ENCODE measurements around the gene SFXN3.

The SFXN3 gene

DNA sequence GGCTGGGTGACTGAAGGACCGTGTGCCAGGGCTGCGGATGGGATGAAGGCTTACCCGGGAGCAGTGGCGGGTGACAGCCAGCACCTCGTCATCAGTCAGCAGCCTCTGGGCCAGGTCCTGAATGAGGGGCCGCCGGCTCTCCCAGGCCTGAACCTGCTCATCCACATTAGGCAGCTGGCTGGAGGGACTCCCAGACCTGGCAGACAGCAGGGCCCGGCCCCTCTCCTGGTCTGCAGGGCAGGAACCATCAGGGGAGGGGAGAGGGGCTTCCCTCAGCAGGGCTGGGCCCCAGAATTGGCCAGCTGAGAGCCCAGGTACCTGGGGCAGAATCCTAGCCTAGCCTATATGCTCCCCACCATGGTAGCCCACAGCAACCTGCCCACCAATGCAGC is 15.5 kb upstream of the SFXN3 start:
- DNase-seq, result no peak
- TF ChIP-seq POLR2A (IDR thresholded peaks at IDR 0.05; ENCODE audit: low read length), result no peak
- TF ChIP-seq GATA1 (IDR thresholded peaks at IDR 0.05; ENCODE audit: low read depth, low read length), result no peak

DNA sequence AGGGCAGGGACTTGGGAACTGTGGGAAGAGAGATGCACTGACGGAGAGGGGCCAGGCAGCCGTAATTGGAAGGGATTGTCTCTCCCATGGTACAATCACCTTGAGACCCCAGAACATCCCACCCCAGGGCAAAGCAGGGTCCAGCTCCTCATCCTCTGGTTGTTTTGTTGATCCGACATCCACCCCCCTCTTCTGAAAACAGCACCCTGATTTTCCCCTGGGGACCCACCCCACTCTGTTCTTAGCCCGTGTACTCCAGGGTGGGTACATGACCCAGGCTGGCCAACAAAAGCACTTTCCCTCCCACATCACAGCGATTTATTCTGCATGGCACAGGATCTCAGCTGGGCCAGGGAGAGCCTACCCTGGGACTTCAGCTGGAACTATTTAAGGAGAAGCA is 14.2 kb upstream of the SFXN3 start:
- DNase-seq, result no peak
- TF ChIP-seq GATA1 (IDR thresholded peaks at IDR 0.05; ENCODE audit: low read depth, low read length) (no peak), POLR2A (IDR thresholded peaks at IDR 0.05; ENCODE audit: low read length) (no peak)

DNA sequence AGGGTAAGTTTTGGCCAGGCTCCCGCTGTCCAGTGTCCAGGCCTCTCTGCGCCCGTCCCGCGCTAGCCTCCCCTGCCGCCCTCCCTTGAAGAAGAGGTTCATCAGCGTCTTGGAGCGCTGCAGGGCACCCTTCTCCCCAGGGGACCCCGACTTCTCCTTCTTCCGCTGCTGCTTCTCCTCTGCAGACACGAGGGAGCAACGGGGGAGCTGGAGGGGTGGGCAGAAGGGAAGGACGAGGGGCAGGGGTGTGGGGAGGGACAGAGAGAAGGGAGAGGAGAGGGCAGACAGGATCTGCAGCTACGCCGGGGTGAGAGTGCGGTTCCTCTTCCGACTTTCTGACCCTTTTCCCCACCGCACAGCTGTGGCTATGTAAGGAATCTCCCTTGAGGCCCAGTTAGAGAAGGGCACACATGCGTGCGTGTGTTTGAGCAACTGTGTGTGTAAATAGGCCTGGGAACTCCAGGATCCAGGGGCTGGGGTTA is 12.9 kb upstream of the SFXN3 start:
- TF ChIP-seq POLR2A (IDR thresholded peaks at IDR 0.05; ENCODE audit: low read length) (no peak), GATA1 (IDR thresholded peaks at IDR 0.05; ENCODE audit: low read depth, low read length) (no peak)
- DNase-seq, result no peak

DNA sequence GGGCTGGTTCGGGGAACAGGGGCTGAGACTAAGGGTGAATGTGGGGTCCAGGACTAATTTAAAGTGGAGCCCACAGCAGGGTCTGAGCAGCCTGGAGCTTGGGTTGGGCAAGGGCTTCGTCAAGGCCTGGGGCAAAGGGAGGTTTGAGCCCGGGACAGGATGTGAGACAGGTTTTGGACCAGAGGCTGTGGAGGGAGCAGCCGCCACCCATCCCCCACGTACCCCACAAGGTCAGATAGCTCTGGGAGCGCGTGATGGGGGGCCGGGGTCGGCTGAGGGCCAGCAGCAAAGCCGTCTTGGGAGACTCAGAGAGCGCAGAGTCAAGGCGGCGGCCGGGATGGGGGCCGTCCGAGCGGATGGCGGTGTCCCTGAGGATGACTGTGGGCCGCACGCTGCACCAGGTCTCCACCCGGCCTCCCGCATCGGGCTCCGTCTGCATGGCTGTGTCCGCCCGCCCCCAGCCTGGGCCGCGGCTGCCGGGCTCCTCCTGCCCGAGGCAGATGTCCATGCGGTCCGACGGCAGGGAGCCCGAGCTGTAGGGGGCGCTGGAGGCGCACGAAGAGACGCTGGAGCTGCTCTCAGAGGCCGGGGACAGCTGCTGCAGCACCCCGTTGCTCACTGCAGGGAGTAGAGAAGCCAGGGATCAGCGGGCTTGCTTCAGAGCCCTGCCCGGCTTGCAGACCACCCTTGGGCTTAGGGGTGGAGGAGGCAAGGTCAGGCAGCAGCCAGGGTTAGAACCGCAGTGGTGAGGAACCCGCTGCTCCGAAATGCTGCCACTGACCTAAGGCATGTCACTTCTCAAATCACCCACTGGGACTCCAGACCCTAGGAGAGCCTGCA is 12.2 kb upstream of the SFXN3 start:
- TF ChIP-seq GATA1 (IDR thresholded peaks at IDR 0.05; ENCODE audit: low read depth, low read length) (no peak), POLR2A (IDR thresholded peaks at IDR 0.05; ENCODE audit: low read length) (no peak)
- peak; percentile 77 to 79 for DNase-seq

DNA sequence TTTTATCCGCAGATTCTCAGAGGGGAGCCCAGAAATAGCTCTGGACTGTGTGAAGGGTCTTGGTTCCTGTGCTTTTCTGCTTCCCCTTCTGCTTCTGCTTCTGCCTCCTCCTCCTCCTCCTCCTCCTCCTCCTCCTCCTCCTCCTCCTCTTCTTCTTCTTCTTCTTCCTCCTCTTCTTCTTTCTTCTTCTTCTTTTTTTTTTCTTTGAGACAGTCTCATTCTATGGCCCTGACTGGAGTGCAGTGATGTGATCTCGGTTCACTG is 11.7 kb upstream of the SFXN3 start:
- no peak for TF ChIP-seq POLR2A (IDR thresholded peaks at IDR 0.05; ENCODE audit: low read length)
- TF ChIP-seq GATA1 (IDR thresholded peaks at IDR 0.05; ENCODE audit: low read depth, low read length), result no peak
- no peak for DNase-seq

DNA sequence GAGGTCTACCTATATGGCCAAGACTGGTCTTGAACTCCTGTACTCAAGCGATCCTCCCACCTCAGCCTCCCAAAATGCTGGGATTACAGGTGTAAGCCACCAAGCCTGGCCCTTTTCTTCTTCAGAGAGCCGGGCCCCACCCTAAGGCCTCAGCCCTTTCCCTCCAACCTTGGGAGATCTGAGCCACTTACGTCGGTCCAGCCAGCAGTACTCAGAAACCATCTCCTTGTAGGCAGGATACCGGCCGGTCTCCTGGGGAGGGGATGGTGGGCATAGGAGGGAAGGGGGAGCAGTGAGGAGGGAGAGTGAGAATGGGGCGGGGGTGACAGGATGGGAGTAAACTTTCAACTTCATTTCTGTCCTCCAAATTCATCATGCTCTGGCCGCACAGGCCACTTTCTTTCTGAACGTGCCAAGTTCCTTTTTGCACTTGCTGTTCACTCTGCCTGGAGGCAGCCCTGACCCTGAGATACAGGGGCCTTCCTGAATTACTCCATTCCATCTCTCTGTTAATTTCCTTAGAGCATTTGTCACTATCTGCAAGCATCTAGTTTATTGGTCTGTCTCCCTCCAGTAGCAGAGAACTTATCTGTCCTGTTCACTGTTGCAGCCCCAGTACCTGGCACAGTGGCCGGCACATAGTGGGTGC is 10.5 kb upstream of the SFXN3 start:
- DNase-seq, result no peak
- no peak for TF ChIP-seq POLR2A (IDR thresholded peaks at IDR 0.05; ENCODE audit: low read length)

DNA sequence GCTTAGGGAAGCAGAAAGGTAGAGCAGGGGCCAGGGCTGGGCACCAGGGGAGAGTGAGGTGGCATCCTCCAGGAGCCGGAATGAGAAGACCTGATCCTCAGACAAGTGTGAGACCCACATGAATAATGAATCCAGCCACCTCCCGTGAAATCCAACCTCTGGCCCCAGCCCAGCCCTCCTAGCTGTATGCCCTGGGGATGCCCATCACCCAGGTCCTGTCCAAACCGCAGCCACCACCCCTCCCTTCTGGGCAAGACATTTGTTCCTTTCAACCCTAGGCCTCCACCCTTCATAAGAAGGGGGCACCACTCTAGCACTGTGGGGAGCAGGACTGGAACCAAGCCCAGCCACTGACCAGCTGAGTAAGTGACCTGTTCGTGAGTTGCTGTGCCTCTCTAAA is 9.8 kb upstream of the SFXN3 start:
- no peak for DNase-seq
- TF ChIP-seq GATA1 (IDR thresholded peaks at IDR 0.05; ENCODE audit: low read depth, low read length) (no peak), POLR2A (IDR thresholded peaks at IDR 0.05; ENCODE audit: low read length) (no peak)

DNA sequence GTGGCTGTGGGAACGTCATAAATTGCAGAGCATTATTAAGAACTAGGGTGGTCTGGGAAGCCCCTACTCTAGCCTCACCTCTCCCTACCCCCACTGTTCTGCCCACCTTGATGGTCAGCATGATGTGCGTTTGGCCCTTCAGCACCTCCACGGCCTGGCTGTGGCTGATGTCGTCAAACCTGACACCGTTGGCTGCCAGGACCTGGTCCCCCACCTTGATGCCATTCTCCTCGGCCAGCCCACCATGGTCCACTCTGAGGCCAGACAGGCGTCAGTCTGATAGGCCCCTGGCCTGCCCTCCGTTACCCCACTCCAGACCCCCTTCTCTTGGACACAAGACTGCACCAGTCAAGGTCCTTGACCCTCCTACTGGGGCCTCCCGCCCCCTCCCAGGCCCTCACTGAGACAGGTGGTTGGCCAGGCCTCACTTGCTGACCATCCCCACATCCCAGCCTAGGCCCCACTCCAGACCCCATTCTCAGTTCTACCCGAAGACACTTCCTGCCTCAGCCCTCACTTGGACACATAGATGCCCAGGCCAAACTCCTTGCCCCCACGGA is 9.3 kb upstream of the SFXN3 start:
- no peak for TF ChIP-seq GATA1 (IDR thresholded peaks at IDR 0.05; ENCODE audit: low read depth, low read length)
- no peak for TF ChIP-seq POLR2A (IDR thresholded peaks at IDR 0.05; ENCODE audit: low read length)
- no peak for DNase-seq

DNA sequence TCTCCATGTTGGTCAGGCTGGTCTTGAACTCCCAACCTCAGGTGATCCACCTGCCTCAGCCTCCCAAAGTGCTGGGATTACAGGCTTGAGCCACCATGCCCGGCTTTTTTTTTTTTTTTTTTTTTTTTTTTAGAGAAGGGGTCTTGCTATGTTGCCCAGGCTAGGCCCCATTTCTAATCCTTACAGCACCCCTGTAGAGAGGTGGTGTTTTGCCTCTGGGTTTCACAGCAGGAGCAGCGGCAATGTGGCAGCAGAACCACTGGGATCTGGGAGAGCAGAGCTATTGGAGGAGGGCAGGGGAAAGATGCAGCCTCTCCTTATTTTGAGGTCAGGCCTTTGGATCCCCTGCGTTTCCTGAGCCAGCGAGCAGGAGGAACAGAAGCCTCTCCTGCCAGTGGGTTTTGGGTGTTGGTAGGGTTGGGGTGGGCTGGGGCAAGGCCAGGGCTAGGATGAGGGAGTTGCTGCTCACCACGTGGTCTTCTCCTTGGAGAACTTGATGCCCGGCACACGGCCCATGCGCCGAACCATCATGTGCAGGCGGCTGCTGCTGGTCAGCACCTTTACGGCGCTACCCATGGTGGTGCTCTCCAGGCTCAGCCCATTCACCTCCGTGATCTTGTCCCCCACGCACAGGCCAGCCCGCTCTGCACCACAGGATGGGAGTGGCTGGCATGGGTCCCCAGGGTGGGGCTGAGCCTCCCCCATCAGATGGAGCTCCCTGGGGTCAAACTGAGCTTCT is 7.9 kb upstream of the SFXN3 start:
- DNase-seq, result no peak
- TF ChIP-seq GATA1 (IDR thresholded peaks at IDR 0.05; ENCODE audit: low read depth, low read length) (no peak), POLR2A (IDR thresholded peaks at IDR 0.05; ENCODE audit: low read length) (no peak)

DNA sequence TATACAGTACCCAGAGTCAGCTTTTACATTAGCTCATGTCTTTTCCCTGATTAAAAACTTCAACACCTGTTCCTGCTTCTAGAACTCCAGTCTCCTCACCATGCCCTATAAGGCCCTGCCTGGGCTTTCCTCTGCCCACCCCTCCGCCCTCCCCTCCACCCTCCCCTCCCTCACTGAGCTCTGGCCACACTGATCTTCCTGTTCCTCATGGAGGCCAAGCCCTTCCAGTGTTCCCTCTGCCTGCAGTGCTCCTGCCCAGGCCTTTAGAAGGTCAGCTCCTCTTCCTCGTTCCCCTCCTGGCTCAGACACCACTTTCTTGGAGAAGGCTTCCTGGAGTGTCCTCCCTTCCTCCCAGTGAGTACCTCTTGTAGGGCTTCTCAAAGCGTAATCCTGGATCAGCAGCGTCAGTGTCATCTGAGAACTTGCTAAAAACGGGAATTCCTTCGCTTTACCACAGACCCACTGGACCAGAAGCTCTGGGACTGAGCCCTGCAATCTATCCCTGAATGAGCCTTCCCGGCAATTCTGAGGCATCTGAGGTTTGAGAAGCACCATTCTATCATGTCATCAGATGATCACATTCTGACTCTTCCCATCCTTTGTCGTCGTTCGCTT is 3.8 kb upstream of the SFXN3 start:
- no peak for DNase-seq
- TF ChIP-seq POLR2A (IDR thresholded peaks at IDR 0.05; ENCODE audit: low read length) (no peak), GATA1 (IDR thresholded peaks at IDR 0.05; ENCODE audit: low read depth, low read length) (no peak)

DNA sequence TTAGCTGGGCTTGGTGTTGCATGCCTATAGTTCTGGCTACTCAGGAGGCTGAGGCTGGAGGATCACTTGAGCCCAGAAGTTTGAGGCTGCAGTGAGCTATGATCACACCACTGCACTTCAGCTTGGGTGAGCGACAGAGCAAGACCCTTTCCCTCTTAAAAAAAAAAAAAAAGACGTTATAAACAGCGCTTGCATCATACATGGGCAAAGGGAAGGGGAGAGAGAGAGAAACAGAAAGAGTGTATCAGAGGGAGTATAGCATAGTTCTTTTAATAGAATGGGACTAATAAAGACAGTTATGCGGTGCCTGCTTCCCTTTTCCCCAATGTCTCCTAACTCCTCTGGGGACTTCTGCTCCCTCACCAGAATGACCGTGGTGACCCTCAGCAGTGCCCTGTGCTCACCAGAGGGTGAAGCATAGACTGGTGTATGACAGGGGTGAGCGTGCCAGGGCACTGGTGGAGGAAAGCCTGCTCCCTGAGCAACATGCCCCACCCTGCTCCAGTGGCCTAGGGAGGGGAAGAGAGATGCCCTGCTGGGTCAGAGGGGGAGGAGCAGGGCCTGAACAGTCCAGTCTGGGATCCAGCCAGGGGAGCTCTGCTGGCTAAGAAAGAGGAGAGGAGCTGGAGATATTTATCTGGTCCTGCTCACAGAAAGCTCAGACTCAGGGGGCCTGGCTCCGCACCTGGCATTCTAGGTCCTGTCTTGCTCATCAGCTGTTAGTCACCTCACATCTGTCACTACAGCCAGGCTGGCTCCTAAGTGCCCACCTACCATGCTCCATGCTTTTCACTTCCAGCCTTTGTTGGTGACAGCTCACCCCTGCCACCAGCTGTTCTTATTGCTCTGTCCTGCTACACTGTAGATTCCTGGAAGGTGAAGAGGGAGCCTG is 2.3 kb upstream of the SFXN3 start:
- no peak for DNase-seq

DNA sequence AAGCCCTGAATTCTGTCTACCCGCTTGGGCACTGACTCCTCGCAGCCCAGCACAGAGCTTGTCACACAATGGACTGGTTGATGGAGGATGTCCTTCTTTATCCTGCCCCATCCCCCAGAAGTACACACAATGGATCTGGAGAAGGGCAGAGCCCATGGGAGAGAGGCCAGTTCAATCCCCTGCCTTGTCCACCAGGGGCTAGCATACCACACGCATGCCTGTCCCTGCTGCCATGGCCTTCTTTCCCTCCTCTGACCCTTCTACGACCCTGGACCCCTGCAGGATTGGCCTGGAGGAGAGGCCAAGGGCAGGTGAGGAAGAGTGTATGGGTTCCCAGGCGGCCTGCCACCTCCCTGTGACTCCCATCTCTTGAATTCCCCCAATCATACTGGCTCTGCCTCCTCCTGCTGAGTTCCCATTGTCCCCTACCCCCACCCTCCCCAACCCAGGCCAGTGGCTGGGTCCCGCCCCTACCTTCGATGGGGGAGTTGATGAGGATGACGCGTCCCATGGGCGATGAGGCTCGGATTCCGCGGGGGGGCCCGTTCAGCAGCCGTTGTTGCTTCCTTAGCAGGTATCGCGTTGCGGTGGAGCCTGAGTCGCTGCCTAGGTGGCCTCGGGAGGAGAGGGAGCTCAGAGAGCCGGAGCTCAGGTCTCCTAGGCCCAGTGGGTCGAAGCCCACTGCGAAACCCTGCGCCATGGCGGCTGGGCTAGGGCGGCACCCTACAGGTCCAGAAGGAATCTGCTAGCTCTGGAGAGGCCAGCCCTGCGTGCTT is 1.3 kb upstream of the SFXN3 start:
- no peak for DNase-seq
- no peak for TF ChIP-seq GATA1 (IDR thresholded peaks at IDR 0.05; ENCODE audit: low read depth, low read length)
- TF ChIP-seq POLR2A (IDR thresholded peaks at IDR 0.05; ENCODE audit: low read length), result no peak

More for the DNA sequence above, 2.3 kb upstream of the SFXN3 start:
- TF ChIP-seq GATA1 (IDR thresholded peaks at IDR 0.05; ENCODE audit: low read depth, low read length), result no peak
- no peak for TF ChIP-seq POLR2A (IDR thresholded peaks at IDR 0.05; ENCODE audit: low read length)
